Stimulated activated CD4-positive, alpha-beta T cell treated with anti-CD3 and anti-CD28 coated beads, TNF-alpha, amount 100 ng/mL, for 48 hours (primary cell): ENCODE measurements around the gene CST4.
"Not testable (repeated sequence)": the region's sequence is repeated elsewhere in the genome, so short reads cannot be mapped to it uniquely, and the experiment has no call there.

ENCODE experiments used
- DNase-seq, 3 donors: peaks; one replicate each; pipeline ENCODE4 v3.0.0-alpha.2; 2020; ENCODE audit warnings: low read depth in 3 of 3

CST4 gene, protein sequence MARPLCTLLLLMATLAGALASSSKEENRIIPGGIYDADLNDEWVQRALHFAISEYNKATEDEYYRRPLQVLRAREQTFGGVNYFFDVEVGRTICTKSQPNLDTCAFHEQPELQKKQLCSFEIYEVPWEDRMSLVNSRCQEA

DNA sequence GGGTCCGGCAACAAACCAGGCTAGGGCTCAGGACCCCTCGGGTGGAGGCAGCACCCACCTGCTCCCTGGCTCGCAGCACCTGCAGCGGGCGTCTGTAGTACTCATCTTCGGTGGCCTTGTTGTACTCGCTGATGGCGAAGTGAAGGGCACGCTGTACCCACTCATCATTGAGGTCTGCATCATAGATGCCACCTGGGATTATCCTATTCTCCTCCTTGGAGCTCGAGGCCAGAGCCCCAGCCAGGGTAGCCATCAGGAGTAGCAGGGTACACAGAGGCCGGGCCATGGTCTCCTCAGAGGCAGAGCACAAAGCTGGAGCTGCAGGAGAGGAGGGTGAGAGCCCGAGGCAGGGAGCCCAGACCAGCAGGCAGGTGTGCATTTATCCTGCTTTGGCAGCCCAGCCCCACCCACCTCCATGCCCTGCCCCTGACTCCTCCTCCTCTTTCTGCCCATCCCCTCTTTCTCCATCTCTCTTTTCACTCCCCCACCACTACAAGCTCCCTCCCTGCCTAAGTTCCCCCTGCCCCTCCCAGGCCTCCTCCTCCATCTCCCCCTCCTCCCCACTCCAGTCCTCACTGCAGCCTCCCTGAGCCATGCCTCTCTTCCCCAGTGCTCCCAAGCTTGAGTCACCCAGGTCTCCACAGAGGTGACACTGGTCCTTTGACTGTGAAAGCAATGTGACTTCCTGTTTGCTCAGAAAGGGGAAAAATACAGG is at the start of gene CST4:
Gene CST4 (minus strand): TSS at position 355 of the 715 bp plus-strand sequence. CDS start 69 bp downstream, at position 286.
- DNase-seq: not testable (repeated sequence)

DNA sequence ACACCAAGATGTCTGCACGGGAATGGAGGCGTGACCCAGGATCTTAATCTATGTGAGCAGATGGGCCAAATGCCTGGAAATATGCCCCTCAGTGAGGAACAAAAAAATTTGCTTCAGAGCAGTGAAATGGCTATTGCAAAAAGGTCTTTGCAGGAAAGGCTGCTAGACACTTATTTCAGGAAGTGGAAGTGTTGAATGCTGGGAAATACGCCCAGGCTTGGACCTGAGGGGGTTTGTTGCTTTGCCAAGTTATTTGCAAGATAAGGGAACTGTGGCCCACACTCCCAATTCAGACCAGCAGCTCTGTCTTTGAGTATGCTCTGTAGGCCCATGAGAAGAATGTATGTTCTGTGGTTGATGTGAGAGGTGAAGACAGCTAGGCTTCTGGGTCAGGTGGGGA is 46.6 kb upstream of the CST4 start:
- DNase-seq: not testable (repeated sequence)

DNA sequence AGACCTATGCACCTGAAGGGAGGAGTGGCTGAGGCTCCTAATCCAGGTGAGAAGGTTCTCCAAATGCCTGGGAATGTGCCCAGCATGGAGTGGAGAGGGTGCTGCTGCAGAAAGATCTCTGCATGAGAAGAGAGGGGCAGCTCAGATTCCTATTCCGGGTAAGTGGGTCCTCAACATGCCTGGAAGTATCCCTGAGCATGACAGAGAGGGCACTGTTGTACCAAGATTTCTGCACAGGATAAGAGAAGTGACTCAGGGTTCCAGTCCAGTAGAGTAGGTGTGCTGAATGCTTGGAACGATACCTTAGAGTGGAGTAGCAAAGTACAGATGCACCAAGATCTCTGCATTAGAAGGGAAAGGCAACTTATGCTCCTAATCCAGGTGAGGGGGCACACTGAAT is 46.1 kb upstream of the CST4 start:
- not testable (repeated sequence) for DNase-seq

DNA sequence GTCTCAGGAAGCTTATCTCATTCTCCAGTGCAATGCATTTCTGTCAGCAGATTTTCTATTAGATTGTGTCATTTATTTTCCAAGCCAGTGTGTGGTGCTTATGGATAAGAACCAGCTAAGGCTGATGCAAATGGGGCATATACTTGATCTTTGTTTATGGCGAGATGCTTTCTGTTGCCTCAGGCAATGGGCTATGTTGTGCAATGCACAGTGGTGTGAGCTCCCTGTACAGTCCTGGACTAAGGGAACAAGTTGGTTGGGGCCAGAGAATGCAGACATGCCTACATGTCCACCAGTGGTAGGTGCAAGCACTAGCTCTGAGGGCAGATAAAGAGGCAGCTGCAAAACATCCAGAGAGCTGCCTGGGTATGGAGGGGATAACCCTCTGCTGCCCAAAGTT is 45.6 kb upstream of the CST4 start:
- not testable (repeated sequence) for DNase-seq

DNA sequence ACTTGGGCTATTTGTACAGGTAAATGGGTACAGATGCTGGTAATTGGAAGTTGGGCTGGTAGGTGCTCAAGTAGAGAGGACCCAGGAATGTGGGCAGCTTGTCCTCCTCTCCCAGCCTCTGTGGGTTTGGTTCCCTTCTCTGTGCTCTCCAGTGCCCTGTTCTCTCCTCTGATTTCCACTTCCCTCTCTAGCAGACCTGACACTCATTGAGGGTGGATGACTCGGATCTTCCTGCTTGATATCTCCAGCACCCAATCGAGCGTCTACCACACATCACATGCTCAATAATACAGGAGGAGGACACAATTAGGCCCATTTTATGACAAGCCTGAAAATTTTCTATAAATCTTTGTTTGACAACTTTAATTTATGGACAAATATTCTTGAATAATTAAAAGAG is 38.2 kb upstream of the CST4 start:
- DNase-seq: no peak

DNA sequence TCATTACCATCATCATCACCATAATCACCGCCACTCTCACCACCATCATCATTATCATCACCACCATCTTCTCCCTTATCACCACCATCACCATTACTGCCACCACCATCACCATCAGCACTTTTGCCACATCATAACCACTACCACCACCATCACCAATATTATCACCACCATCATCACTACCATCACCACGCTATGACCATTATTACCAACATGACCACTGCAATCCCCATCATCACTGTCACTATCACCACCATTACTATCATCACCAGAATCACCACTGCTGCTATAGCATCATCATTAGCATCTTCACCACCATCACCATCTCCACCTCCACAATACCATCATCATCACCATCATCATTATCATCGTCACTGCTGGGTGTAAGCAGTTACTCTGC is 36.3 kb upstream of the CST4 start:
- DNase-seq: no peak

DNA sequence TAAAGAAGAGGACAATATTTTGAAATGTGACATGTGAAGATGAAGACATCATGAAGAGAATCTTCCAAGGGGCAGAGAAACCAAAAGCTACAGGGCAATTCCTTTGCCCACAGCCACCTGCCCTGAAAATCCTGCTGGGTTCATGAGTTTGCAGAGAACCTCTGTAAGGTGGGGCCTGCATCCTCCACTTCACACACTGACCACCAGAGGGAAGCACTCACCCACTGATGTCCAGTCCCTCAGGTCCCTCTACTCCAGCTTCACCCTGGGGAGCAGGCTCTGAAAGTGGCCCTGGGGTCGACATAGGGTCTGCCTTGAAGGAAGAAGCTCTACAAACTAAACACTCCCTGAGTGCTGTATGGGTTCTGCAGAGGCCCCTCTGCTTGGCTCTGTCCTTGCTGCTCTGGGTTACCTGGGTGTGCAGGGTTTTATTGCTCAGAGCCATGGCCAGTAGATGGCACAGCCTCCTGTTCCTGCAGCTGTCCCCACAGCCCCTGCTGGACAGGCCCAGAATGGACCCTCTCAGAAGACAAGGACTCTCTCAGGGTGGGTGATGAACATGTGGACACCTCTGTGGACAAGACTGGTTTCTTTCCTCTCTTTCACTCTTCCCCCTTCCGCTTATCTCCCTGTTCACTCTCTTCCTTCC is 34.9 kb upstream of the CST4 start:
- DNase-seq: peak in 1 of 3 donors; percentile 11

DNA sequence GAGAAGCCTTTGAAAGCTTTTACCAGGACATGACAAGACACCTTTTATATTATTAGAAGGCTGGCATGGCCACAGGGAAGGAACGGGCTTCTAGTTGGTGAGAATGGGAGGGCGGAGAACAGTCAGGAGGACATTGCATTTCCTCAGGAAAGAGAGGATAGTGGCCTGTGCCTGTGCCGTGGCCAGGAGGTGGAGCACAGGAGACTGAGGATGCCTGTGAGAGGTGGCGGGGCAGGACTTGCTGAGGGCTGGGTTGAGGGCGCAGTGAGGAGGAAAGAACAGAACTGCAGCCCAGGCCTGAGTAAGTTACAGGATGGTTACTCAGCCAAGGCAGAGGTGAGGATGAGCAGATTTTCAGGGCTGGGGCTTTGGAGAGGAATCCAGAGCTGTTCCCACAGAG is 34.0 kb upstream of the CST4 start:
- not testable (repeated sequence) for DNase-seq

DNA sequence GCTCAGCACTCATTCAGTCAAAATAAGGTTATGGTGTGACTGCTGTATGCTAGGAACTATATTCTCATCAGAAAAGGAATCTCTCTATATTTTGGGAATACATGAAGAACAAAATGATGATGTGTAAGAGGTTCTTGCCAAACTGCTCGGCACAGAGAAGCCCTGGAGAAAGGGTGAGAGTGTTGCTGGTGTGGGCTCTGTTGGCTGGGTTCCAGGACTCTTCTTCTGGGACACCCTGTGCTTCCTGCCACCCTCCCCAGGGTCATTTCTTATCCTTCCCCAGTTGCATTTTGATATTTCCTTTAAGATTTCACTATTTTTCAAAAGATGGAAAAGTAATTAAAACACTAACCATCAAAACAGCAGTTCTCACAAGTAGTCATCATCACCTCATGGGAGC is 33.1 kb upstream of the CST4 start:
- DNase-seq: no peak

DNA sequence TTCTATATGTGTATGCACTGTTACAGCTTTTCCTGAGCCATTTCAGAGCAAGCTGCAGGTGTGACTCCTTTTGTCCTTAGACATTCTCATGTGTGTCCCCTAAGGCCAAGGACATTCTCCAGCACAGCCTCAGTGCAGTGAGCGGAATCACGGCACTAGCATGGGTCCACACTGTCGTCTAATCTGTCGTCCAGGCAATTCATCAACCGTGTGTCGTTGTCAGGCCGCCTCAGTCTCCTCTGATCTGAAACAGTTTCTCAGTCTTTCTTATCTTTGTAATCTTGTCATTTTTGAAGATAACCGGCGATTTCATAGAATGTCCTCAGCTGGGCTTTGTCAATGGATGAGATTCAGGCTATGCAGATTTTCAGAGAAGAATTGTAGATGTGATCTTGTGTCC is 30.5 kb upstream of the CST4 start:
- DNase-seq: not testable (repeated sequence)

DNA sequence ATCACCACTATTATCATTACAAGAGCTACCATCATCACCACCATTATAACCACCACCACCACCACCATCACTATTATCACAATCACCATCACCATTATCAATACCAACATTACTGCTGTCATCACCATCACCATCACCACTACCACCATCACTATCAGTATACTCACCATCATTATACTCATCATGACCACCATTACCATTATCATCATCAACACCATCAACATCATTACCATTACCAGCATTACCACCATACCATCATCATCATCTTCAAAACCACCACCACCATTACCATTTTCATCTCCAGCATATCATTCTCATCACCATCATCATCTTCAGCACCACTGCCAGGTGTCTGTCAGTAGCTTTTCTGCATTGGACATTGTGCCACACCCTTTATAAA is 22.9 kb upstream of the CST4 start:
- not testable (repeated sequence) for DNase-seq

DNA sequence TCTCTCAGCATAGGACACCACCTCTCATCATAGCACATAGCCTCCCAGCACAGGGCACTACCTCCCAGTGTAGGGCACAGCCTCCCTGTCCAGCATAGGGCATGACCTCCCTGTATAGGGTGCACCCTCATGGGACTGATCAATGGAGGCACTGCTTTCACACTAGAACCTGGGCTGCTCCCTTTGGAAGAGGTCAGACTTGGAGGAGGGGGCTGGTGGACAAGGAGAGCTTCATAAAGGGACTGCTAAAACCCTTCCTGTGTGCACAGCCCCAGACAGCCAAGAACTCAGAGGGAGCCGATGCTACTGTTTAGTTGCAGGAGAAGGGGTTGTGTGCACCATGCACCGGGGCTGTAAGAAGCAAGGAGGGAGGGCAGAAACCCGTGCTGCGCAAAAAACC is 21.9 kb upstream of the CST4 start:
- DNase-seq: no peak

DNA sequence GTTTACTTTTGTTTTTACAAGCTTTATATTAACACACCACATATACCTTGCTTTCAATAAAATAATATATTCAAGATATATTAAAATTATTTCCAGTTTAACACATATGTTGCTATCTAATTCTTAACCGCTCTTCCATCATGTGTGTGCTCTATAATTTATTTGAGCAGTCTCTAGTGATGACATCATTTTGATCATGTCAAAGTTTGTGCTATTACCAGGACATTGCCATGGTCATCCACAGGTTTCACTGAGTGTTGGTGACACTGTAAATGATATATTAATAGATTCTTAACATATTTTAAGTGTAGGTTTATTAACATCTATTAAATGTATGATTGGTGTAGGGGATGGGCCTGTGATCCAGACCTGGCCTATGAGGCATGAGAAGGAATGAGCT is 17.1 kb upstream of the CST4 start:
- no peak for DNase-seq

DNA sequence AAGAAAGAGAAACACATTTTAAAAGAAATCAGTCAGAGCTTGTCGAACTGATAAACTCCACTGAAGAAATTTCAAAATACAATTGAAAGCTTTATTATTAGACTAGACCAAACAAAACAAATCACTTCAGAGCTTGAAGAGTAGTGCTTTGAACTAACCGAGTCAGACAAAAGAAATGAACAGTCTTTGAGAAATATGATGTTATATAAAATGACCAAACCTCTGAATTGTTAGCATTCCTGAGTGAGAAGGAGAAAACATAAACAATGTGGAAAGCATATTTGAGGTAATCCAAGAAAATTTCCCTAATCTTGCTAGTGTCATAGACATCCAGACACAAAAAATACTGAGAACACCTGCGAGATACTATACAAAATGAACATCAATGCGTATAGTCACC is 13.2 kb upstream of the CST4 start:
- DNase-seq: no peak

DNA sequence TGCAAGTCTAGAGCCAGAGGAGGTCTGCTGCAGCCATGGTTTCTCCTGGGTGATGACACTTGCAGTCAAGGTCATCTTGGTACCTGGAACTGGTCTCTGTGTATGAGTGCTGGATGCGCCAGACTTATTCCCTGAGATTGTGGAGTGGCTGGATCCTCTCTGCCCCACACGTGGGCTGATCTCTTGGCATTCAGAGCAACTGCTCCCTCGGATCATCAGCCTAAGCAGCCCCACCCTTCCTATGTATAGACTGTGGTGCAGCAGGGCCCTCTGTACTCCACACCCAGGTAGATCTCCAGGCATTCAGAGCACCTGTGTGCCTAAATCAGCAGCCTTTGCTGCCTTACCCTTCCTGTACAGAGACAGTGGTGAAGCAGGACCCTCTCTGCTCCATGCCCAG is 12.1 kb upstream of the CST4 start:
- DNase-seq: no peak

DNA sequence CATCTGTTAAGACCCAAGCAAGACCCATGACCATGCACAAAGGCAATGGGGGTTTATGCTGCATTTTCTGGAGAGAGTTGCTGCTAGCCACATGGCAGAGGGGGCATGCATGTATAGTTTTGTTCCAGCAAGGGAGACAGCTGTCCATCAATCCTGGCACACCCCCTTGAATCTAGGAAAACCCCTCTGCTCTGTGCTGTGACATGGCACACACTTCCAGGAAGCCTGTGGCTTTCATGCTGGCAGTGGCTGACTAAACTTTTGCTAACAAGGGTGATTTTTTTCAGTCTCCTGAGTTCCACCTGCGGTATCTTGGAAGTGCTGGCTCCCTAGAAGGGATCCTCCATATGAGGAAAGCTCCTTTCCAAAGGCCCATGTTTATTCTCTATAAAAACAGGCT is 9.1 kb upstream of the CST4 start:
- no peak for DNase-seq

DNA sequence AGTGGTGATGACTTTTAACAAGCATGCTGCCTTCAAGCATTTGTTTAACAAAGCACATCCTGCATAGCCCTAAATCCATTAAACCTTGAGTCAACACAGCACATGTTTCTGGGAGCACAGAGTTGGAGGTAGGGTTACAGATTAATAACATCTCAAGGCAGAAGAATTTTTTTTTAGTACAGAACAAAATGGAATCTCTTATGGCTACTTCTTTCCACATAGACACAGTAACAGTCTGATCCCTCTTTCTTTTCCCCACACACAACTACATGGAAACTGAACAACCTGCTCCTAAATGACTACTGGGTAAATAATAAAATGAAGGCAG is 6.2 kb upstream of the CST4 start:
- DNase-seq: not testable (repeated sequence)

DNA sequence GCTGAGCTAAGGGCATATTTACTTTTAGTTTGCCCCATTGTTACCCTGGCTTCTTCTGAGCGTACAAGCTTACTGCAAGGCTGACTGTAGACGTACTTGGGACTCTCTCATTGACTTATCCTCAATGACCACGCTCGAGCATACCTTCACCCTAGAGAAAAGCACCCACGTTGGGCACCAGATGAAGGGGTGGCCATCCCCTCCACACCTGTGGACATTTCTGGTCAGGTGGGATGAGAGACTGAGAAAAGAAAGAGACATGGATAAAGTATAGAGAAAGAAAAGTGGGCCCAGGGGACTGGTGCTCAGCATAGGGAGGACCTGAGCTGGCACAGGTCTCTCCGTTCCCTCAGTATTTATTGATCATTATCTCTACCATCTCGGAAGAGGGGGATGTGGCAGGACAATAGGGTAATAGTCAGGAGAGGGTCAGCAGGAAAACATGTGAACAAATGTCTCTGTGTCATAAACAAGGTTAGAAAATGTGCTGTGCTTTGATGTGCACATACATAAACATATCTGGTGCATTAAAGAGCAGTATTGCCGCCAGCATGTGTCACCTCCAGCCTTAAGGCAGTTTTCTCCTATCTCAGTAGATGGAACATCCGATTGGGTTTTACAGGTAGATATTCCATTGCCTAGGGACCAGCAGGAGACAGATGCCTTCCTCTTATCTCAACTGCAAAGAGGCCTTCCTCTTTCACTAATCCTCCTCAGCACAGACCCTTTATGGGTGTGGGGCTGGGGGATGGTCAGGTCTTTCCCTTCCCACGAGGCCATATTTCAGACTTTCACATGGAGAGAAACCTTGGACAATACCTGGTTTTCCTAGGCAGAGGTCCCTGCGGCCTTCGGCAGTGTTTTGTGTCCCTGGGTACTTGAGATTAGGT is 5.6 kb upstream of the CST4 start:
- DNase-seq: not testable (repeated sequence)

DNA sequence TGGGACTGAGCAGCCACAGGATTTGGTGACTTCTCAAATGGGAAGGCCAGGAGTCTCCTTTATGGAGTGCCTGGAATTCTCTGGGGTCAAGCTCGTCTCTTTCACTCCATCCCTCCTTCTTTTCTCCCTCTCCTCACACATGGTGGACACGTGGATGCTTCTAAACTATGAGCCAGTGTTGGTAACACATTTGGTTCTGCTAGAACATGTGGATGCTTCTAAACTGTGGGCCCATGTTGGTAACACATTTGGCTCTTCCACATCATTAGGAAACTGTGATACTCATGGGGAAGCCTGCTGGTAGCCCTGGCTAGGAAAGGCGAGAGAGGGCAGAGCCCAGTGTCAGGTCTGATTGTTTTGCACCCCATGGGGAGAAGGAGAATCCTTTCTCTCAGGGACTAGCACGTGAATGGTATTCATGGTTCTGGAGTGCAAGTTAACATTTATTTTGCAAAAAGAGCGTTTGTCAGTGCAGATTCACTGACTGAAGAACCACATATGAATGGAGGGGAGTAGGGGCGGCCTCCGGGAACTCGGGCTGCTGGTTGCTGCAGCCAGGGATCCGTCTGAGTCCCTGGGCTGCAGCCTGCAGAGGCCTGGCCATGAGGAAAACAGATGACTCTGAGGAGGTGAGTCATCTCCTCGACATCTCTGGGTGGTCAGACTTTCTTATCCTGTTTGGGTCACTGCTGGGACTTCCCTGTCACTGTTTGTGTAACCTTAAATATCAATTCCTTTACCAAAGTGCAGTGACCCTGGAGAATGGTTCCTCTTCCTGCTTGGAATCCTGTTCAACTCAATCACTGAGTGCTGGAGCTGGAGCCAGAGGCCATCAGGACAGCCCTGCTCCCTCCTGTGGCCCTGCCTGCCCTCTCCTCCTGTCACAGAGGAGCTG is 4.1 kb upstream of the CST4 start:
- not testable (repeated sequence) for DNase-seq

DNA sequence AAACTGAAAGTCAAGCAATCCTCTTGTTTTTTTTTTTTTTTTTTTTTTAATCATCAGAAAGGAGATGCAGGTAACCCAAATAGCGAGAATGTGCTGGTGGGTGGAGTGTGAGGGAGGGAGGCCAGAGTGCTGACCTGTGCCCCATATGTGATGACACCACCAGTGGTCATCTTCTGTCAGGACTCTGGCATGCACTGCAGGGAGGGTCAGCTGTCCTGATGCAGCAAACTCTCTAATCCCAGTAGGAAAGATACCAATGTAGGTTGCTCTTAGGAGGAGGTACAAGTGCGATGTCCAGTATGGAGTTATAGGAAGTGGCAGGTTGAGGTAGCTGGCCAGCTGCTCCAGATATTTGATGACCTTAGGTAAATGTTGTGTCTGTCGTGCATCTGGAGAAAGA is 2.8 kb upstream of the CST4 start:
- no peak for DNase-seq

DNA sequence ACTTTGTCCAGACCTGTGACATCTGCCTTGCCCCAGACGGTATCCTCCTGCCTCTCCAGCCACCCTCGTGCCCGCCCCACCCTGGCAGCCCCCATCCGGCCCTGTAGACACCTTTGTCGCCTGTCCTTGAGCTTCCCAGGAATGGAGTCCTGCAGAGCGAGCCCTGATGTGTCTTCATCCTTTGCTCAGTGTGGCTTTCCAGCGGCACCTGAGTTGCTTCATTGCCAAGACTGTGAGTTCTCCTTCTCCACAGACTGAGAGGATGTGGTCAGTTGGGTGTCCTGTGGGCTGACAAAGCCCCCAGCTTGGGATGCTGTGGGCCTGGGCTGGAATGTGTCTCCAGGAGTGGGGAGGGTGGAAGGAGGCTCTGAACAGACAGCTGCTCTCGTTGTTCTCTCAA is 1.7 kb upstream of the CST4 start:
- no peak for DNase-seq

DNA sequence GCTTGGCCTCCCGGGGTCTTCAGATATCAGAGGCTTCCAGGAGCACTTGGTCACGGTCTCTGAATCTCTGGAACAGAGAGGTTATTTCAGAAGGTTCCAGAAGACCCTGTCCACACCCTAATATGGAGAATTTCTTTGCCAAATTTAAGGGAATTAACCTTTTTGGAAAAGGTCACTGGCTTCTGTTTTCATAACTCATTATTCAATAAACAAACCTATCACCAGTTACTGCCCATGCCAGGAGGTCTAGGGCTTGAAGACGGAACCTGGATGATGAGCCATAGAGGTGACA is 507 bp upstream of the CST4 start:
- no peak for DNase-seq
